ENCODE results near the gene MCC. TPM values are rescaled to one million over a fixed set of nuclear protein-coding genes. Genes with fewer than 3 reads are reported as not detected.

The MCC gene
- polyA plus RNA-seq, 1 donor (not counting 4 experiments of a cell fraction or from before 2014, with no cell fraction given) = 24.6 TPM

DNA sequence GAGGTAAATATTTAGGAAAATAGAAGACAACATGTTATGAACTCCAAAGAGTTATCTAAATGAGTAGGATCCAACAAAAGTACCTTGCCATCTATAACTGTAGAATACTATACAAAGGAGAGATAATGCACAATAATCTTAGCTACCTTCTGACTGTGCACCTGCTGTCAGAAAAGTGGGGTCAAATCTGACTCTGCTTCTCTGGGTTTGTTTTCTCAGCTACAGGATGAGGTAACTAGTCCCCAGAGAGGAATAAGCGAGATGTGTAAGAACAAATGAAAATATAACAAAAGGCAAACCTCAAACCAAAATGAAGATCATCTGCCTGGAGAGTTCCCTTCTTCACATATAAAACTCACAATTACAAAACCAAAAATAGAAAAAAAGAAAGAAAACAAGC lies 306.8 kb downstream of the MCC start:
- TF ChIP-seq CTCF (optimal IDR thresholded peaks at IDR 0.05 in 1 of 3, IDR thresholded peaks at IDR 0.05 in 1 of 3, conservative IDR thresholded peaks at IDR 0.05 in 1 of 3; ENCODE audit: extremely low read depth in 1 of 3, insufficient read depth in 2 of 3, low read length in 3 of 3) = no peak
- TF ChIP-seq EZH2 (IDR thresholded peaks at IDR 0.05; ENCODE audit: low read length) = no peak
- FAIRE-seq = no peak

DNA sequence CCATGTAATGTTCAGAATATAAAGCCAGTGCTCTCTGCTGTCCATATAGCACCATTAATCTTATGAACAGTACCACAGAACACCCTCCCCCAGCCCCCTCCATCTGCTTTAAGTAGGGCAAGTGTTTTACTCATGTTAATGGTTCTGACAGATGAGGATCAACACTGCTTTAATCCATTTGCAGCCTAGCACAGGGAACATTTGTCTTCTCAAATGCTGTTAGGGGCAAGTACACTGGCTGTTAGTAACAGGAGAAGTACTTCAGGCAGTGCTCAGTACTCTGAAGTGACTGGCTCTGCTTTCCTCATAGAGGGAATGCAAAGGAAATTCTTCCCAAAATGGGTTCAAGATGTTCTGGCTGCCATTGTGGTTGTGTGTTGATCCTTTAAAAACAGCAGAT lies 309.1 kb downstream of the MCC start:
- Histone ChIP-seq H3K36me3 (ENCODE audit: control insufficient read depth in 2 of 2, extremely low read depth in 1 of 2, insufficient read depth in 2 of 2, low read length in 2 of 2) (peaks cover 3 to 4% of the 10 kb centered on the region in 2 experiments), H3K9ac (ENCODE audit: control insufficient read depth, extremely low read depth, insufficient read depth, low read length) (no peak overlapping the region), H3K27me3 (ENCODE audit: control insufficient read depth, extremely low read depth, insufficient read depth, low read length) (no peaks in the 10 kb centered on the region), H3K4me2 (ENCODE audit: control insufficient read depth, extremely low read depth, insufficient read depth, low read depth, low read length) (no peak overlapping the region), H4K20me1 (ENCODE audit: control insufficient read depth, extremely low read depth, insufficient read depth, low read length) (no peaks in the 10 kb centered on the region), H3K4me3 (ENCODE audit: control insufficient read depth in 2 of 3, extremely low read depth in 1 of 3, insufficient read depth in 2 of 3, low read depth in 1 of 3, low read length in 3 of 3) (no peak overlapping the region), H3K27ac (ENCODE audit: control insufficient read depth, insufficient read depth, low read length) (no peak overlapping the region), H3K4me1 (ENCODE audit: control insufficient read depth, extremely low read depth, insufficient read depth, low read length) (no peaks in the 10 kb centered on the region), H3K79me2 (ENCODE audit: control insufficient read depth, insufficient read depth, low read length) (peaks cover 40% of the 10 kb centered on the region), H3K9me3 (ENCODE audit: control insufficient read depth, low read depth, low read length) (no peaks in the 10 kb centered on the region), H2AFZ (ENCODE audit: control insufficient read depth, low read length) (no peak overlapping the region), H3K9me1 (ENCODE audit: control insufficient read depth, extremely low read depth, insufficient read depth, low read length) (no peaks in the 10 kb centered on the region)
- no peak for FAIRE-seq
- dilution Hi-C loops (cut with MboI; ENCODE audit: extremely low pct_ligation_motif_present, low sequenced_read_pairs) = no loop called here
- TF ChIP-seq CTCF (optimal IDR thresholded peaks at IDR 0.05 in 1 of 3, IDR thresholded peaks at IDR 0.05 in 1 of 3, conservative IDR thresholded peaks at IDR 0.05 in 1 of 3; ENCODE audit: extremely low read depth in 1 of 3, insufficient read depth in 2 of 3, low read length in 3 of 3) (no peak), EZH2 (IDR thresholded peaks at IDR 0.05; ENCODE audit: low read length) (no peak)
- no peak for DNase-seq (ENCODE audit: low read depth, low spot score)

More for the DNA sequence above, 306.8 kb downstream of the MCC start:
- Histone ChIP-seq H3K36me3 (ENCODE audit: control insufficient read depth in 2 of 2, extremely low read depth in 1 of 2, insufficient read depth in 2 of 2, low read length in 2 of 2) (peaks cover 3 to 4% of the 10 kb centered on the region in 2 experiments), H3K4me2 (ENCODE audit: control insufficient read depth, extremely low read depth, insufficient read depth, low read depth, low read length) (no peak overlapping the region), H3K79me2 (ENCODE audit: control insufficient read depth, insufficient read depth, low read length) (peaks cover 51% of the 10 kb centered on the region), H3K9me1 (ENCODE audit: control insufficient read depth, extremely low read depth, insufficient read depth, low read length) (no peaks in the 10 kb centered on the region), H3K9me3 (ENCODE audit: control insufficient read depth, low read depth, low read length) (no peaks in the 10 kb centered on the region), H3K4me1 (ENCODE audit: control insufficient read depth, extremely low read depth, insufficient read depth, low read length) (peaks cover 8% of the 10 kb centered on the region), H2AFZ (ENCODE audit: control insufficient read depth, low read length) (no peak overlapping the region), H3K27ac (ENCODE audit: control insufficient read depth, insufficient read depth, low read length) (no peak overlapping the region), H3K9ac (ENCODE audit: control insufficient read depth, extremely low read depth, insufficient read depth, low read length) (no peak overlapping the region), H3K27me3 (ENCODE audit: control insufficient read depth, extremely low read depth, insufficient read depth, low read length) (no peaks in the 10 kb centered on the region), H4K20me1 (ENCODE audit: control insufficient read depth, extremely low read depth, insufficient read depth, low read length) (no peaks in the 10 kb centered on the region), H3K4me3 (ENCODE audit: control insufficient read depth in 2 of 3, extremely low read depth in 1 of 3, insufficient read depth in 2 of 3, low read depth in 1 of 3, low read length in 3 of 3) (no peak overlapping the region)
- dilution Hi-C loops (cut with MboI; ENCODE audit: extremely low pct_ligation_motif_present, low sequenced_read_pairs) = no loop called here
- DNase-seq (ENCODE audit: low read depth, low spot score) = no peak
